Cerebellar nuclear complex (tissue), 1 donor: ENCODE data around the gene NFIX.

Experiments
- DNase-seq, 2 experiments: peaks; one replicate each; lab custom pipeline; 2025; lab: John Stamatoyannopoulos, UW

Gene NFIX

GRCh38 chr19:13056052-13056660 is 60.9 kb downstream of the NFIX start:
- no peak for DNase-seq

GRCh38 chr19:13057147-13057572 is 61.9 kb downstream of the NFIX start:
- no peak for DNase-seq

- no peak for DNase-seq
Measured at GRCh38 chr19:13057744-13058143, 62.5 kb downstream of the NFIX start.

- no peak for DNase-seq
Measured at GRCh38 chr19:13058951-13059660, 63.8 kb downstream of the NFIX start.

DNA sequence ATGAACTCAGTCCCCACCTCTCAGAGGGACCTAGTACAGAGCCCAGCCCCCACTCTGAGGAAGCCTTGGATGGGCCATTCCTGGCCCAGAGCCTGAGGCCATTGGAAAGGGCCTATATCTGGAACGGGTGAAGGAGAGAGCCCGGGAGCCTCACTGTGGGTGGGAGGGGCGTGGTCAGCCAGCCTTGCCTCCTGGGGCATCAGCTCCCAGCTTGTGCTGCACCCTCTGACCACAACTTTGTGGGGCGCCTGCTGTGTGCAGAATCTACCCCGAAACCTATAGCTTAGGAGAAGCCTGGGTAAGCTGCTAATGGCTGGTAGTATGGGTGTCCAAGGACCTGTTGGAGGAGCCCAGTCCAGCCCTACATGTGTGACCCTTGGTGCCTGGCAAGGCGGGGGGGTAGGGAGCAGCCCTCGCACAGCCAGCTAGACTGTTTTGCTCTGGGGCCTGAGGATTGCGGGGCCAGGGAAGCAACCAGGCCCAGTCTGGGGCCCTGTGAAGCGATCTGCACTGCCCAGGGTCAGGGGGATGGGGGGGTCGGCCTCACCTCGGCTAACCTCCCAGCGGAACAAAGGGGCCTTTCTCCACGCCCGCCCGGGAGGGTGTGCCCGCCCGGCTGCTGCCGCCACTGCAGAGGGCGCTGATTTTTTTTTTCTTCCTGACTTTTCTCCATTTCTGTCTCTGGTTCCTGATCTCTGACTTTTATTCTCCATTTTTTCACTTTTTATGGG is 65.1 kb downstream of the NFIX start:
- no peak for DNase-seq

DNA sequence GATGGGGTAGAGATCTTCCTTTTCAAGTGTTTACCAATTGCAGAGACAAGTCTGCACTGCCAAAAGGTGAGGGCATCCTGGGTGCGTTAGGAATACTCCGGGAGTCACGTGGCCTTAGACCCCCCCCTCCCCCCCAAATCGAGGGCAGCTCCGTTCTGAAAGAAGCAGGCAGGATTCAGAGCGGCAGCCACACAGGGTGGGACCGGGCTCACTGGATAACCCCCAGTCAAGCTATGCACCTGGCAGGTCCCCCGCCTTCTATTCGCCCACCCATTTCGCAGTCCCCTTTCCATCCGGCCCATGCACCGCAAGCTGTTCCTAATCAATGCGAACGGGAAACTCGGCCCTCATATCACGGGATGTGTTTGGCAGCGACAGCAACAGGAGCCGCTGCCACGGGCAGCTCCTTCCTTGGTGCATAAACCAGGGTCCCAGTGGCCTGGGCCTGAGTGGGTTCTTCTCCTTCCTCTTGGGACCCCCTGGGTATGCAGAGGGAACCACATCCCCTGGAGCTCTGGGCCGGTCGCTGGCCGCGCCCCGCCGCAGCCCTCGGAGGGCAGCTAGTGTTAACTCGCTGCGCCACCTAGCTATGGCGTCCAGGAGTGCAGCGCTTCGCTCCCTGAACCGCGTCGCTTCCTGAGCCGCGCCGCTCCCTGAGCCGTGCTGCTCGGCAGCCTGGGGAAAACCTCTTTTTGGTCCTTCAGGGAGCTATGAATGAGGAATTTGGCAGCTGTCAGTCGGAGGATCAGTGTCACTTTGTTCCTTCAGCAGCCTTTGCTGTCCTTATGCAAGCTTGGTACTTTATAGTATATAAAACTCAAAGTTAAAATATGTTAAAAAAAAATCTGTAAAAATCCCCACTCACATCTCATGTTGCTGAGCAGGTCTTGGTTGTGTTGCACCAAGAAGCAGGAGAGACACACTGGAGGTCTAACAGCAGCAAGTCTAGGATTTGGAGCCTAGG is 66.0 kb downstream of the NFIX start:
- peak in 1 of 2 experiments; percentile 36 for DNase-seq

DNA sequence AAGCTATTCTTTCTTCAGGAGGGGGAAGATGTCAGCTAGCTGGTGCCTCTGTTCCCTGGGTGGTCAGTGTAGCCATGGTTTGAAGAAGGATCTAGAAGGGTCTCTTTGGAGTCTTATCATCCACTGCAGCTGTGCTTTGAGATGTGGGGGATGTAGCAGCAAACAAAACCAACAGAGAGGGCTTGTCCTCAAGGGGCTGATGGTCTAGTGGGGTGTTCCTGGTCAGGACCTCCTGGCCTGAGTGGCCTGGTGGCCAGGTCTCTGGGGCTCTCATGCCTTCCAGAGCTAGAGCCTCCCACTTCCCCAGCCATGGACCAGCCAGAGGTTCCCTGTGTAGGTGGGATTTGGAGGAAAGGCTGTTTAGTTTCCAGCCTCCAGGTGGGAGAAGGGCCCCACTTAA is 67.0 kb downstream of the NFIX start:
- no peak for DNase-seq

DNA sequence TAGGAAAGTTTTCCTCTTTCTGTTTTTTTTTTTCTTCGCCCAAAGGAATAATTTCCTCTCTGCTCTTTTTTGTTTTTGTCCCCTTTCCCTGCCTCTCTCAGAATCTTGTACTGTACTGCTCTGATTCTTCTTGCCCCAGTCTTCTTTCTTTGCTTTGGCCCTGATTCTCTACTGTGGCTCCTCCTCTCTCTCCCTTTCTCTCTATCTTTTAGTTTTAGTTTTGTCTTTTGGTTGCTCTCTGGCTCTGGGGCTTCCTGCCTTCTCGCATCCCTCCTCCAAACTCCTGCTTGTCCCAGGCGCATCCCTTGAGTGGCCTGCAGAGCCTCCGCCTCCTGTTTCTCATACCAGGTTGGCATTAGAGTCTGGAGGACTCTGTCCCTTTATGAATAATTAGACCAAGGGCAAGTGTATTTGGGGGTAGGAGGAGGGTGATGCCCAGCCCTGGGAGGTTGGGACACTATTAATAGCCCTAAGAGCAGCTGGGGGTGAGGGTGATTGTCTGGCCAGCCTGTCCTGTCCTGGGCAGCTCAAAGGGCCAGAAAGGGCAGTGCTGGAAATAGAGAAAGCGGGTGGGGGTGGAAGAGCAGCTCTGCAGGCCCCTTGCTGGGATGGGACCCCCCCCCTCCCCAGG is 68.3 kb downstream of the NFIX start:
- DNase-seq, result no peak

GRCh38 chr19:13064092-13064489 is 68.8 kb downstream of the NFIX start:
- DNase-seq, result no peak

DNA sequence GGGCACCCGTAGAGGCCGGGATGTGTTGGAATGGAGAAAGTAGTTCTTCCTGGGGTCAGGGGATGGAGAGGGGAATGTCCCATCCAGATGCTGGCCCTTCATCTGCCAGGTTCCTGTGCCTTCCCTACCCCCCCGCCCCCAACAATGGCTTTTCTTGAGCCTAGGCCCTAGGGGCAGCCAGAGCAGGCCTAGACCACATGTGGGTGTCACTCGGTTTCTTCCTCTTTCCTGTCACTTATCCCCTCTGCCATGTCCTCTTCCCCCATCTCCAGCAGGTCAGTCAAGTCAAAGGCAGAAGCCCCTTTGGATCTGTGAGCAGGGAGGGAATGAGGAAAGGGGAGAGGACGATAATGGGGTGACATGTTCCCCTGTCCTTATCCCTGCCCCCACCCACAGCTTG is 71.0 kb downstream of the NFIX start:
- no peak for DNase-seq

- no peak for DNase-seq
Measured at GRCh38 chr19:13066933-13067807, 71.9 kb downstream of the NFIX start.

GRCh38 chr19:13068085-13068846 is 73.0 kb downstream of the NFIX start:
- no peak for DNase-seq

- no peak for DNase-seq
Measured at GRCh38 chr19:13069415-13070359, 74.4 kb downstream of the NFIX start.

DNA sequence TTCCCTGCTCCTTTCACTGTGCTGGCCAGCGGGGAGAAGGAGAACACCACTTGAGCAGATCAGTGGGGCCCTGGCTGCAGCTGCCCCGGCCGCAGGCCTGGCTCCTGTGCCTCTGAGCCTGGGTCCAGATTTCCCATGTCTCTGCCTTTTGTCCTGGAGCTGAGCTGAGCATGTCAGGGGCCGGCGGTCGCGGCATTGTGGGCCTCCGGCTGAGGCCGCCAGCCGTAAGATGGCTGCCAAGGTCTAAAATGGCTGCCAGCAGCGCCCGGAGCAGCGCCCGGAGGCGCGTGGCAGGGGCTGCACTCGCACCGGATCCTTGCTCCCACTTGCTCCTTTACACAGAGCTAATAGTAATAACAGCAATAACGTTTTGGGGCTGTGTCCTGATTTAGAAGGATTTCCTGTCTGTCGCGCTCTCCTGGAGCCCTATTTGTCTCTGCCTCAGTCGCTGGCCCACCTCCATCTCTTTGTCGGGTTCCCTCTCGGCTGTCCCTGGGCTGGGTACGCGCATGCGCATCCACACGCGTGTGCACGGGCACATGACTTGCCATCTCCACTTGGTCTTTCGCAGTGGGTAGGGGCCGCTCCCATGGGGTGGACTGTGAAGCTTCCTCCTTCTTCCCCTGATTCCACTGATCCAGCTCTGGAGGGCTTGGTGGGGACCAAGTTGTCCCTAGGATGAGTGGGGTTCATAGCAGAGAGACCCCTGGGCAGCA is 75.3 kb downstream of the NFIX start:
- peak in 1 of 2 experiments; percentile 48 for DNase-seq

DNA sequence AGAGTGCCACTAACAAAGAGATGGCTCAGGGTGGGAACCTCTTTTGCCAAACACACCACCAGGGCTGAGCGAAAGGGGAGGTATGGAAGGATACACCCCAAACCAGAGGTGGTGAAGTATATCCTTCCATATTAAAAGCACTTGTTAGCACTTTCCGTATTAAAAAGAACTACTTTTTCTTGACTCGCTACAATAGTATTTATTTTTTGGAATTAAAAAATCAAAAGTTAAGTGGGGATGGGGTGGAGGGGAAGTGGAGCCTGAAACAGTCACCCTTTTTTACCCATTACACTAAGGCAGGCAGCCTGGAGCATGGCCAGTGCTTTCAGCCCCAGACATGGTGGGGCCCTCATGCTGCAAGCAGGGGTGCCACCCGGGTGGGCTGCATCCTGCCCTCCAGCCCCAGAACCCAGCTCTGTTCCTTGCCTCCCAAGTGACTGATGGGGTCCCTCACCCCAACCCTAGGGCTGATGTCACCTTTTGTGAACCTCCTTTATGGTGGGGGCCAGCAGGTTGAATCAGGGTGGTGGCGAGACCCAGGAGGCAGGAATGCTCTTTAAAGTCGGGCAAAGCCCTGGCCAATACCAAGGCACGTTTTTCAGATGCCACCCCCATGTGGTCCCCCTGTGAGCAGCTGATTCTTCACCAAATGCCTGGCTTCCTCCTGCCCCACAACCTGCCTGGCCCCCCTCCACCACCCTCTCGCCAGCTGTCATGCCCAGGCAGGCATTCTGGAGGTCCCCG is 76.3 kb downstream of the NFIX start:
- no peak for DNase-seq

DNA sequence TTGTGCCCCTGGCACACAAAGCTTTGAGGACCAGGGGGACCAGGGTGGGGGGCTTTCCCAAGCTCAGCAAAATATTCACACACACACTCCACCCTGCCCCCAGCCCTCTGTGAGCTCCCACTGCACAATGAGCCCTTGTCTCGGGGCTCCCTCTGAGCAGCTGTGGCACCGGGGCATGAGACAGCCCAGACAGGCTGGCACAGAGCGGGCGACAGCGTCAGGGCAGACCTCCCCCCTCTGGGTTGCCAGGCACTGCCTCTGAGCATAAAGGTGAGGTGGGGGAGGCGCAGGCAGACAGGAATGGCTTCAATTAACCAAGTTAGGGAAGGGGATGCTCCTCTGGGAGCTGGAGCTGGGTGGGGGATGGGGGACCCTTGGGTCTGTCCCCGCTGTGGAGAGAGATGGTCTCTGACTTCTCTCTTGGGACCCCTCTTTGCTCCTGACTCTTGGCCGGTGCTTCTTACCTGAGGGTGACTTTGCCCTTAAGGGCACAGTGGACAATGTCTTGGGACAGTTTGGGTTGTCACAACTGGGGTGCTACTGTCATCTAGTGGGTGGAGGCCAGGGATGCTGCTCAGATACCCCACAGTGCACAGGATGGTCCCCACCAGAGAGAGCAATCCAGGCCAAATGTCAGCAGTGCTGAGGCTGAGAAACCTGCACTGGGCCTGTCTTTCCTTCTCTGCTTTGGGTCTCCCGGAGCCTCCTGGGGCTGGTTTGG is 77.1 kb downstream of the NFIX start:
- DNase-seq, result no peak
